OCI-LY3 (cell line): ENCODE data around the gene CFI.

Experiments
- EZH2phosphoT487 ChIP-seq: fragments of 200-600 bp; shearing (Covaris generic); IDR thresholded peaks from 2 replicates; pipeline ENCODE4 v1.6.1; 2018; ENCODE audit warnings: antibody characterized with exemption, mixed run types, low read depth
- TF ChIP-seq, protein P1 (sequence below): fragments of 200-600, 300-600 bp; sonication (generic); IDR thresholded peaks from 2 replicates; pipeline ENCODE4 v1.5.1; 2014; ENCODE audit warnings: antibody characterized with exemption, low read length, low read depth

DNA sequence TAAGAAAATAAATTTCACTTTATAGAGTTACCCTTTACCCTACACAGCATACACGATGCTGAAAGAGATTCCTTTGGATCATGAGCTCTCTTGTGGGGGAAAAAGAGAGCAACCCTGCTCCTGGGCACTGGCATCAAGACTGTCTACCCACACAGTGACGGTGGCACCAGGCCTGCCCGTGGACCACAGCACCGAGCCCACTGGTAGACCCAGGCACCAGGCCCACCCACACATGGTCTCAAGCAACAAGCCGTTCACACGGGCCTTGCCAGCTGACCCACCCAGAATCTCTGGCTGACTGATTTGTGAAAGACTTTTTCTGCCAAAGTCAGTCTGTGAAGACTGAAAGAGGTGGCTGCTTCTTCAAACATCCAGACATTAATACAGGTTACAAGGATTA, 6.7 kb downstream of the CFI start:
- TF ChIP-seq, protein P1, sequence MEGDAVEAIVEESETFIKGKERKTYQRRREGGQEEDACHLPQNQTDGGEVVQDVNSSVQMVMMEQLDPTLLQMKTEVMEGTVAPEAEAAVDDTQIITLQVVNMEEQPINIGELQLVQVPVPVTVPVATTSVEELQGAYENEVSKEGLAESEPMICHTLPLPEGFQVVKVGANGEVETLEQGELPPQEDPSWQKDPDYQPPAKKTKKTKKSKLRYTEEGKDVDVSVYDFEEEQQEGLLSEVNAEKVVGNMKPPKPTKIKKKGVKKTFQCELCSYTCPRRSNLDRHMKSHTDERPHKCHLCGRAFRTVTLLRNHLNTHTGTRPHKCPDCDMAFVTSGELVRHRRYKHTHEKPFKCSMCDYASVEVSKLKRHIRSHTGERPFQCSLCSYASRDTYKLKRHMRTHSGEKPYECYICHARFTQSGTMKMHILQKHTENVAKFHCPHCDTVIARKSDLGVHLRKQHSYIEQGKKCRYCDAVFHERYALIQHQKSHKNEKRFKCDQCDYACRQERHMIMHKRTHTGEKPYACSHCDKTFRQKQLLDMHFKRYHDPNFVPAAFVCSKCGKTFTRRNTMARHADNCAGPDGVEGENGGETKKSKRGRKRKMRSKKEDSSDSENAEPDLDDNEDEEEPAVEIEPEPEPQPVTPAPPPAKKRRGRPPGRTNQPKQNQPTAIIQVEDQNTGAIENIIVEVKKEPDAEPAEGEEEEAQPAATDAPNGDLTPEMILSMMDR: no peak
- no peak for TF ChIP-seq EZH2phosphoT487
